Activated T-cell treated with anti-CD3 and anti-CD28 coated beads for 4 hours (primary cell): ENCODE results near the gene ACIN1.
"Not testable (repeated sequence)": the region's sequence is repeated elsewhere in the genome, so short reads cannot be mapped to it uniquely, and the experiment has no call there.

Experiments
- DNase-seq: peaks from one replicate; pipeline ENCODE4 v3.0.0-alpha.2; 2020

The ACIN1 gene

DNA sequence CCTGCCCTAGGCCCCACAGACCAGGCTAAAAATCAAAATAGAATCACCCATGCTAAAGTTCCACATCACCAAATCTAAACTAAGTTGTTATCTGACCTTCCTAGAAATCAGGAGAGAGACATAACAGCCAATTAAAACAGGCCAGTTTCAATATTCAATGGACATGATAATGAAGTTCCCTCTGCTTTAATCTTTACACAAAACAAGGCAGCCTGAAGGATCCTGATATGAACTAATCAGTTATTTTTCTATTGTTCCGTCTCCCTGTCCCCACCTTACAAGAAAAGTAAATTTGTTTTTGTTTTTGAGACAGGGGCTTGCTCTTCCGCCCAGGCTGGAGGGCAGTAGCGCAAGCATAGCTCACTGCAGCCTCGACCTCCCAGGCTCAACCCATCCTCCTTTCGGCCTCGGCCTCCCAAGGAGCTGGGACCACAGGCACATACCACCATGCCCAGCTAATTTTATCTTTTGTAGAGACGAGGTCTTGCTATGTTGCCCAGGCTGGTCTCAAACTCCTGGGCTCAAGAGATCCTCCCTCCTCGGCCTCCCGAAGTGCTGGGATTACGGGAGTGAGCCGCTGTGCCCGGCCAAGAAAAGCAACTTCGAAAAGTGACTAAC, 29.5 kb upstream of the ACIN1 start:
- no peak for DNase-seq

DNA sequence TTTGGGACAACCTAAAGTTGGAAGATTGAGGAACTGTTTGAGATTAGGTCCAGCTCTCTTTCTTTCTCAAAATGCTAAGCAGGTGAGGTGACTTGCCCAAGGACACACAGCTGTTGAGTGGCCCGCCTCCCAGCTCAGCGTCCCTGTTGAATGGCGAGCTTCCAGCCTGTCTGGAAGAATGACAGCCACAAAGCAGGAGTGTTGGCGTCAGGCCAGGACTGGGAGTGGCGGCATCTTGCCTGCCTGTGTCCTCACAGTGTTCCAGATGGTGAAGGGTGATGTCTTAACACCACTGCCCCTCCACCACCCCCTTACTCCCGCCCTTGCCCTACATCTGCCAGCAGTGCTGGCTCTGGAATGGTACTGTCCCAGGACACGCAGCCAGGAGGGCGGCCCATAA, 28.5 kb upstream of the ACIN1 start:
- no peak for DNase-seq

DNA sequence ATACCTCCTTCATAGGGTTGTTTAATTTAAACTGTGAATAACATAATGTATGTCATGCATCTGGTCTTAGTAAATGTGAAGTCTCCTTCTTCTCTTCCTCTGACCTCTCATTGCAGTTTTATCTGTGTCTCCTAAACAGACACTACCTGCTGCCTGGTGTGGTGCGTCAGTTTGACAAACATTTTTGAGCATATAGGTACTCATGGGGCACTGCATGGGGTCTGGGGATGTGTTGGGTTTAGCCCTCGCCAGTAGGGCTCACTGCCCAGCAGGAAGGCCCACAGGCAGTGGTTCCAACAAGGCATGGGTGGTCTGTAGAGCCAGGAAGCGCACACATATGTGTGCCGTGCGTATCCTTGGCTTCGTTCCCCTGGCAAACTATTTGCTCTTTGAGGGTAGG, 27.1 kb upstream of the ACIN1 start:
- no peak for DNase-seq

DNA sequence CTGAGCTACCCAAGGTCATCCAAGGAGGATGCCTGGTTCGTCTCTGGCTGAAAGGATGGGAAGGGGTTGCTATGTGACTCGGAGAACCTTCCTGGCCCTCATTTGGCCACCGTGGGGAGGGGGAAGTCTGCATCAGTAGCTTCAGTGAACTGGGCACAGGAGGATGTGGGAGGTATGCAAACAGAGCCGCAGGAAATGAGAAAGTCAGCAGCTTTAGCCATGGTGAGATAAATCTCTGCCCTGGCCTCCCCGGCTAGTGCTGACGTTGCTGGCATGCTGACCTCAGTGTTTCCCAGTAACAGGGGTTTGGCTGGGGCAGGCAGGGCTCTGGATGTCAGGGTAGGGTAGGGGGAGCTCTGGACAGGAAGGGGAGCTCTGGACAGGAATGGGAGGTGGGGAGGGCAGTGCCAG, 26.4 kb upstream of the ACIN1 start:
- DNase-seq = no peak

DNA sequence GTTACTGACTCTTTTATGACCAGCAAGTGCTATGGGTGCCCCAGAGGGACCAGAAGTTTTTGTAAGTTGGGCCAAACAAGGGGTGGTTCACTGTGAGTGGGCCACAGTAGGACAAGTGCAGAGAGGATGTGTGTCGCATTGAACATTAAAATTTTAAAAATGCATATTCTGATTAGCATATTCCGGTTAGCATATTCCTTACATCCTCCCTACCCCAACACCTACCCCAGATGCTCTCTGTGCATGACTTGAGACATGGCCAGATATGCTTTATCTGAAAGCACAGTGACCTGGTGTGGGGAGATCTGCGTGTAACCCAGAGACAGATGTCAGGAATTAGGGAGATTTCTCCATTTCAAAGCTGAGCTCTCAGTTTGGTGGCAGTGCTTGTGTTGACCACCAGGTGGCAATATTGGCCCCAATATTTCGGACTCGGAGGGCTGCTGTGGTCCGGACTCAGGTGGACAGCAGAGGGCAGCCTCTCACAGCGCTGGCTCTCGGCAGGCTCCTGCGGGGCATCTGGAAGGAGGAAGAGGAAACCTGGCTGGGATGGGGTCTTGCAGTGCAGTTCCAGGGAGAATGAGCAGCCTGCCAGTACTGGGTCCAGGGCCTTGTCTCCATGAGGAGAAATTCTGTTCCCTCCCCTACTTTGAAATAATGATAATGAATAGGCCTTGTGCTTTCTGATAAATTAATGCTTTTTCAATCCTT, 25.8 kb upstream of the ACIN1 start:
- DNase-seq = peak; percentile 60

DNA sequence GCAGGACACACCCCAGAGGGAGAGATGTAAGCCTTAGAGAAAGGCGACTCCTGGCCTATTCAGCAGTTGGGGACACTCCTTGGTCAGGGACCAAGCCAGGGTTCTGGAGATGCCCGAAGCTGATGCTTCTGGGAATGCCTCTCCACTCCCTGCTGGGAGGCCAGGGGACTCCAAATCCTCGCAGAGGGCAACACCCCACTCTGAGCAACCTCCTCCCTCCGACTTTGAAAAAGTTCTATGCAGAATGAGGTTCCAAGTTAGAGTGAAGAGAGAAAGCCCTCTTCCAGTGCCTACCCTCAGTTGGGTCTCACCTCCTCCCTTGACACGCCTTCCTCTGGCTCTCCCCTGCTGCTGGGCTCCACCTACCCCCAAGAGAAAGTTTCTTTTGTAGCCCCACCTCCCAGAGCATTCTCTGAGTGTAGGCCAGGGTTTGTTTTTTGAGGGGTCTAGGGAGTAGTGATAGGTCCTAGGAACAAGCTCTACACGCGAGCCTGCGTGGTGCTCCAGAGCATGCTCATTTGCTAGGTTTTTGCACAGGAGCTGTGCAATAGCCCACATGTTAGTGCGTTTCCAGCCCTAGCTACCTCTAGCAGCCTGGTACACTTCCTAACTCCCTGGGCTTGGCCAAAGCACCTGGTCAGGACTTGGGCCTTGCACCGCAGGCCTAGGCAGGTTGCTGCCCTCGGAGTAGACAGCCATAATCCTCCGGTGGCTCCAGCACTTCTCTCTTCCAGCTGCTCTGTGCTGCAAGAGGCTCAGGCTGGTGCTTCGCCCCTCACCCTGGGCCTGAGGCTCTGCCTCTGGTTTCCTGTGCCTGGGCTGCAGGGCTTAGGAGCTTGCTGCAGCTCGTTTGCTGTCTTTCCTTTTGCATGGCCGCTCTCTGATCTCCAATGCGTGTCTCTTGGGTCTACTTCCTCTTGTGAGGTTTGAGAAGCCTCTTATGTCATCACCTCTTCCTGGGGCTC, 24.7 kb upstream of the ACIN1 start:
- no peak for DNase-seq

DNA sequence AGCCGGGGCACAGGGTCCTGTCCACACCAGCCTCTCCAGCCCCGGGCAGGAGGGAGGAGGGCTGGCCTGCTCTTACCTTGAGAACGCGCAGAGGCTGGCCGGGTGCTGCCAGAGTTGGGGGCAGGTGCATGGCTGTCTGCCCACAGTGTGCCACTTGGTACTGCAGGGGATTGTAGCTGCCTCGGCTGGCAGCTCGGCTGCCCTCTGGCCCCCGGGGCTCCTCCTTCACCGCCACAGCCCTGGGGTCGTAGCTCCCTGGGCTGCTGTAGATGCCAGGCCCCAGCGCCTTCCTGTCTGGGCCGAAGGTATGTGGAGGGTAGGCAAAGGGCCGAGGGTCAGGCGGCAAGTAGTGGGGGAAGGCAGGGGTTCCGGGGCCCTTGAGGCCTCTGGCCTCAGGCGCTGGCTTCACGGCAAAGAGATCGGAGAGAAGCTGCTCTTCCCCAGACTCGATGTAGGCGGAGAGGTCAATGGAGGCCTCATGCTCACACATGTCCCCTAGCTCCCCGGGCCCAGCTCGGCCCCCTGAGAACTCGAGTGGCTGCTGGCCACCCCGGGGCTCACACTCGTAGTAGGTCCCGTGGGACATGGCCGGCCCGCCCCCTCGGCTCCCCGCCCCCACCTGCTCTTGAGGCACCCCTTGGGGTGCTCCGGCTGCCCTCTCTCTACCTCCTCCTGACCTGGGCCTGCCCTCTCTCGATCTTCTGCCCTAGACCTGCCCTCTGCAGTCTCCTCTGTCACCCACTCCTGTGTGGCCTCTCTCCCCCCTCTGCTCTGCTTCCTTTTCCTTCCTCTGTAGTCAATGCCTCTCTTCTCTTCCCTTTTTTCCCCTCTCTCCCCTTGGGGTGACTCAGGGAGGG, 23.8 kb upstream of the ACIN1 start, which contains the start of gene CEBPE:
TSS of gene CEBPE (minus strand) at position 750 of the 857 bp plus-strand sequence. CDS start at position 586, 164 bp downstream.
- DNase-seq = no peak

DNA sequence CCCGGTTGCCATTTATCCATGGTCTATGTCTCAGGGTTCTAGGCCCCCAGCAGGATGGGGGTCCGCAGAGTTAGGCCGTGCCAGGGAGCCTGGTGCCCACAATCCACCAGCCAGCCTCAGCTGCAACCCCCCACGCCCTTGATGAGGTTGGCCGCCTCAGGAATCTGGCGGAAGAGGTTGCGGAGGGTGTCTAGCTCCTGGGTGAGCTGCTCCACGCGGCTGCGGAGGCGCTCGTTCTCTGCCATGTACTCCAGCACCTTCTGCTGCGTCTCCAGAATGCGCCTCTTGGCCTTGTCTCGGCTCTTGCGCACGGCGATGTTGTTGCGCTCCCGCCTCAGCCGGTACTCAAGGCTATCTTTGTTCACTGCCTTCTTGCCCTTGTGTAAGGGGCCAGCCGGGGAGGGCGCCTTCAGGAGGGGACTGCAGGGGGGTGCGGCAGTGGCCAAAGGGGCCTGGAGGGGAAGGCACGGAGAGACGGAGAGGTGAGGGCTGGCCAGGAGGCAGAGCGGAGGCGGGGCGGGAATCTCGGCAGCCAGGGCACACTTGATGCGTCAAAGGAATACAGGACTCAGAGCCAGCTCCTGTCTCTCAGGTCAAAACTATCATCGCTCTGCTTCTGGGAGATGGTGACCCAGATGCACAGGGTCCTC, 22.6 kb upstream of the ACIN1 start:
- DNase-seq = no peak

DNA sequence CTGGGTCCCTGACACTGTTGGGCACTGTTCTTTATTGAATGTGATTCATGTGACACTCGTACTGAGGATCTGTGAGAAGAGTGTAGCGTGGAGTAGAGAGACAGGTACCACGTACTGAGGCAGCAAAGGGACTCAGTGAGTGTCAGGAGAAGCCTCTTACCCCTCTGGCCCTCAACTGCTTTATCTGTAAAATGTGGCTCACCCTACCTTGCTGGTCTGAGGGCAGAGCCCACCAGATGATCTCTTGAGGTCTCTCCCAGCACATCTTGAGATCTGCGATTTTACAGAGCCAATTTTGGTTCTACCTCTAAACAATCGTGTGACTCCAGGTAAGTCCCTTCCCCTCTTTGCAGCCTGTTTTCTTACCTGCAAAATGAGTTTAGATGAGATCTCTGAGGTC, 21.0 kb upstream of the ACIN1 start:
- DNase-seq = no peak

DNA sequence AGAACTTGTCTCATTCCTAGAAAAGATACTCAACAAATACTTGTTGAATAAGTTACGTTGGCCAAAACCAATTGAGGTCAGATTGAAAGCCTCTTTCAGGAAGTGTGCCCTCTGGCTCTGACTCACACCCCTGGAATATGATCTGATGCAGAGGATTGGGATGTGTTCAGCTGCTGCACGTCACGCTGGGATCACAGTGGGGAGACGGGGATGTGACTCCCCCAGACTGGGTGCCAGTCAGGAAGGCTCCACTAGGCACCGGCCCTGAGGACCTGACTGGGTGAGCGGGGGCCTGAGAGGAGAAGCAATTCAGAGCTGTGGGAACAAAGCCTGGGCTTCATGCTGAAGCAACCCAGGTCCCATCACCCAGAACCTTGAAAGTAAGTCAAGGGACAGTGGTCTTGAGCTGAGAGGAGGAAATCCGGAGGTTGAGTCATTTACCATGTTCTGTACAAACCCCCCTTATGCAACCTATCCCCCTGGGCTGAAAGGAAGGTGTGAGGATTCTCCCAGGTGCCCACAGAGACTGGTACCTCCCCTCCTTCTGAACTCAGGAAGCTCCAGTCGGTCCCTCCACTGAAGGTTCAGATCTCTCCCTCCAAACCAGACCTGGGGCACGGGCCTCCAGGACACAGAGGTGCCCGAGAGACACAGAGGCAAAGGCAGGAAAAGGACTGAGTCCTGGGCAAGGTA, 20.2 kb upstream of the ACIN1 start:
- no peak for DNase-seq

DNA sequence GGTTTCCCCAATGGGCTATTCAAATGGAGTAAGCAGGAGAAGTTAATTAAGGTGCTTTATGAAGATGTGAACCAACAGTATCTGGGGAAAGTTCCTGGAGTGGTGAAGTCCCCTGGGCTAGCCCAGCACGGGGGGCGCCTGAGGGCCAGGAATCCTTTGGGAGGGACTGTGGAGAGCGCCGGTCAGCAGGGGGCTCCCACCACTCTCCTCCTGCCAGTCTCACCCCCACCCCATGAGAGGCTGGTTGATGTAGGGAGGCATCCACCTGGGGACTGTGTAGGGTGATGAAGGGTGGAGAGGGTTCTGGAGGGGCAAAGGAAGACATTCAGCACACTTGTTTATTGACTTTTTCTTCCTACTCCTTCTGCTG, 19.7 kb upstream of the ACIN1 start:
- no peak for DNase-seq

DNA sequence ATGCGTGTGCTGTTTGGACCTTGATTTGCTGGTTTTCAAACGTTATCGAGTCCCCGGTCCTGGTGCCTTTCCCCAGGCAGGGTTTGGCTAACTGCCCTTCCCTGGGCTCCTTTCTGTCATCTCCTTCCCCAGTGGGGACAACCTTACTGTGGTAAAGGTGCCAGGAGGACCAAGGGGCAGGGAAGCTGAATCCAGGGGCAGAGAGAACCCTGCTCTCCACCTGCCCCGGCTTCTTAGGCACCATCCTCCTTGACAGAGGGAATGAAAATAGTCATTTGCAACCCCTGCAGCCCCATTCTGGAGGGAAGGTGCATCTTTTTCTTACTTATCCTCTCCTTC, 19.2 kb upstream of the ACIN1 start:
- no peak for DNase-seq

DNA sequence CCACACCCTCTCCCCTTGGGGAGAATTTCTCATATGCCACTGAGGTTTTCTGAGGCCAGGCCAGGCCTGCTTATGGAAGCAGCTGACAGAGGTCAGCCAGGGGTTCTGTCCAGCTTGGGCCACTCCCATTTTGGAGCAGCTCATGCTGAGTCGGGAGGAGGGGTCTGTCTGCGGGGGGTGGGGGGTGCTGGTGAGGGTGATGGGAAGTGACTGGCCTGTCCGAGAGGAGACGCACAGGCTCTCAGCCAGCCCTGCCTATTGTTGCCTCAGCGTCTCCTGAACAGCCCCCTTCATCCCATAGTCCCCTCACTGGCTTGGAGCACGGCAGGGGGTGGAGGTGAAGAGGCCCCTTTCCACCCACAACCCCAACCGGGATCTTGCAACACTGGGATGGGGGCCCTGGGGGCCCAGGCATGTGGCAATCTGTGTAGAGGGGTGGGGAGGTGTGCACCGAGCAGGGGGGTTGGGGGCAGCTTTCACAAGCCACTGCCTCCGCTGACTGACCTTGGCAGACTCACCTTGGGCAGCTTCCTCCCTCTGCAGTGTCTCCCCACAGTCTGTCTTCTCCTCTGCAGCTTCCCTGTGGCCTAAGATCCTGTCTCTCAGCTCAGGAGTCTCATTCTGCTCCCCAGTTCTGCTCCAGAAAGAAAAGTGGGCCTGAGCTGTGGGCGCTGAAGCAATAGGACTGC, 18.6 kb upstream of the ACIN1 start:
- no peak for DNase-seq

DNA sequence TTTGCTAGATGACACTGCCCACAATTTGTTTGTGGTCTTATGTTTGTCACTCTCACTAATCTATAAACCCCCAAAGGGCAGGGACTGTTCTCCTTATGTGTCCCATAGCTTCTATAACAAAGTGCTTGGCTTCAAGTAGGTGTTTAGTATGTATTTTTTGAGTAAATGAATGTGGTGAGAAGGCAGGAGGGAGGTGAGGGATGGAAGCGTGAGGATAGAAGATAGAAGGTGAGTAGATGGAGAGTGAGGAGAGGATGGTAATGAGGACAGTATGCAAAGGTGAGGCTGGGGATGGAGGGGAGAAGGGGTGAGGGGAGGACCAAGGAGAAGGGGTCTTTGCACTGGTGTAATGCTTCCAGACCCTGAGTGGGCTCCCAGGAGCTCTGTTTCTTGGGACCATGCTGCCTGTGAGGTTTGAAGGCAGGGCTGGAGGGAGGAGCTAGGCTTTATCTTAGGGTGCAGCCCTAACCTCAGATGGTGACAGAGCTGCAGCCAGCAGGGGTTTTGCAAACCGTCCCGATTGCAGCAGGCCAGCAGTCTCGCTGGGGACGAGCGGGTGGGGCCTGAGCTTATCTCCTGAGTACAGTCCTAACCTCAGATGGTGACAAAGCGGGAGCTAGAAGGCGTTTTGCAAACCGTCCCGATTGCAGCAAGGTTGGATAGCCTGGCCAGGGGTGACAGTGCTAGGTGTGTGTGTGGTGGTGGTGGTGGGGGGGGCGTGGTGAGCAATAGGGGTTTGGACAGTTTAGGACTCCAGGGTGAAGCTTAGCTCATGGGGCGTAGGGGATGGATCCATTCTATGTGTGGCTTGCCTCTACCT, 17.6 kb upstream of the ACIN1 start:
- no peak for DNase-seq

DNA sequence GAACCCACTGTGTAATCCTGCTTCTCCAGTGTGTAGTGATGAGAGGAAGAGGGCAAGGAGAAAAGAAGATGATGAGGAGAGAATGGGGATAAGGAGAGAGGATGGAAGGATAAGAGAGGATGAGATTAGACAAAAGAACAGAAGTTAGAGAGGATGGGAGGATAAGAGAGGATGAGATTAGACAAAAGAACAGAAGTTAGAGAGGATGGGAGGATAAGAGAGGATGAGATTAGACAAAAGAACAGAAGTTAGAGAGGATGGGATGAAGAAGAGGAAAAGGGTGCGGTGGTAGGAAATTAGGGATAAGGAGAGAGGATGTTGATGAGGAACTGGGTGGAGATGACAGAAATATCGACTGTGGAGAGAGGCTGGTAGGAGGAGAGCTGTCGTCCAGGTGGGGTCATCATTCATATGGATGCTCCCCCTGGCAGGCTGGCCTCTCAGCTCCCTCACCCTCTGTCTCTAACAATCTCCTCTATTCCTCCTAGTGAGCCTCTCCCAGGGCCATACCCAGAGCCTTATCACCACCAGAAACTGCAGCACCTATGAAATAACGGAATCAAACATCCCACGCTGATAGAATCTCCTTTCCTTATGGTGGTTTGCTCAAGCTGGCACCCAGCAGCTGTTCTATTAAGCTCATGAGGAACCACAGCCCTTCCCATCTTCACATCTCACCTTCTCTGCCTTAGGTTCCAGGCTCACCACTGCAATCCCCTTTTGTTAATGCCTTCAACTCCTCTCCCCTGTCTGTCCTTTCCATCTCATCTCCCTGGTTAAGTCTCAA, 15.8 kb upstream of the ACIN1 start:
- DNase-seq = no peak

DNA sequence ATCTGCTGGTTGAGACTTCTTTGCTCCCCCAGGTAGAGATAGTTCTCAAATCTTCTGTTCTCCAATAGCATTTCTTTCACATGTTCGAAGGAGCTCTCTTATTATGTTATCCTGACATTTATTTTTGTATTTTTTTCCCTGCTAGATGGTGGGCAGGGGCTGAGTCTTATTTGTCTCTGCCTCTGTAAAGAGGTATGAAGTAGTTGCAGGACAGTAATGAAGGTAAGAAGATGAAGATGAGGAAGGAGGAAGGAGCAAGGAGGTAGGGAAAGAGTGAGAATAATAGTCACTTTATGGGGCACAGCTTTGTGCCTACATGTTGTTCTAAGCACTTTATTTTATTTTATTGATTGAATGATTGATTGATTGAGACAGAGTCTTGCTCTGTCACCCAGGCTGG, 14.8 kb upstream of the ACIN1 start:
- no peak for DNase-seq

DNA sequence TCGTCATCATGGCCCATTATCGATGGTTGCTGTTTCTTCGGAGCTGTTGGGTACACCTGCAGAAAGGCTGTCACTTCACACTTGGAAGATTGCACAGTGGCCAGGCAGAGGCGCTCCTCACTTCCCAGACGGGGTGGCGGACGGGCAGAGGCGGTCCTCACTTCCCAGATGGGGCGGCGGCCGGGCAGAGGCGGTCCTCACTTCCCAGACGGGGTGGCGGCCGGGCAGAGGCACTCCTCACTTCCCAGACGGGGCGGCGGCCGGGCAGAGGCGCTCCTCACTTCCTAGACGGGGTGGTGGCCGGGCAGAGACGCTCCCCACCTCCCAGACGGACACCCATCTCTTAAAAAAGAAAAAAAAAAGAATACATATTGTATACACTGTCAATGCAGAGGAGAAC, 13.2 kb upstream of the ACIN1 start:
- DNase-seq = not testable (repeated sequence)

DNA sequence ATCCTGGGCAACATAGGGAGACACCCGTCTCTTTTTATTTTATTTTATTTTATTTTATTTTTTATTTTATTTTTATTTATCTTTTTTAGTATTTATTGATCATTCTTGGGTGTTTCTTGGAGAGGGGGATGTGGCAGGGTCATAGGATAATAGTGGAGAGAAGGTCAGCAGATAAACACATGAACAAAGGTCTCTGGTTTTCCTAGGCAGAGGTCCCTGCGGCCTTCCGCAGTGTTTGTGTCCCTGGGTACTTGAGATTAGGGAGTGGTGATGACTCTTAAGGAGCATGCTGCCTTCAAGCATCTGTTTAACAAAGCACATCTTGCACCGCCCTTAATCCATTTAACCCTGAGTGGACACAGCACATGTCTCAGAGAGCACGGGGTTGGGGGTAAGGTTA, 12.7 kb upstream of the ACIN1 start:
- not testable (repeated sequence) for DNase-seq

DNA sequence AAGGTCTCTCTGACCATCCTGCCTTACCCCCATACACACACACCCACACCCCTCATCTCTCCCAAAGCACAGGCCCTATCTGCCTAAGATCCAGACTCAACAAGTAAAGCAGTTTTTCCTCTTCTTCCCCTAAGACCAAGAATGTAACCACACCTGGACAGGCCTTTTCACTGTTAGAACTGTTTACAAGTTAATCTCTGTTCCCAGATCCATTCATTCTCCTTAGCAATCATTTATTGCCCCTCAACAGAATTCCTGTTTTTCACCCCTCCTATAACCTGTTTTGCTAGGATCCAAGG, 11.8 kb upstream of the ACIN1 start:
- DNase-seq = no peak
